ENCODE data around the gene AP1G2. TPM values are rescaled to one million over a fixed set of nuclear protein-coding genes. Genes with fewer than 3 reads are reported as not detected.

Gene AP1G2
- polyA plus RNA-seq, 1 of the 3 experiments (the other 2 are of a cell fraction), result 88.3 TPM

GRCh38 chr14:23514644-23514957, 53.0 kb downstream of the AP1G2 start:
- H3K4me3 ChIP-seq (ENCODE audit: low read depth in 2 of 2, low read length in 1 of 2), result no peak overlapping the region
- H4K20me1 ChIP-seq (ENCODE audit: insufficient read depth), result no peaks in the 10 kb centered on the region
- H2AFZ ChIP-seq (ENCODE audit: low read depth), result no peak overlapping the region
- 62% methylated on average over 3 of the region's 3 CpGs for WGBS (ENCODE audit: low lambda C conversion rate)
- no peaks in the 10 kb centered on the region for H3K79me2 ChIP-seq (ENCODE audit: insufficient read depth)
- H3K4me2 ChIP-seq, result no peak overlapping the region
- H3K27me3 ChIP-seq (ENCODE audit: insufficient read depth), result no peaks in the 10 kb centered on the region
- ChIA-PET POLR2A (no interaction called here), CTCF (interaction anchor here (1.0 to 1.5 kb wide), 4 partner anchors 9 to 45 kb away, joined by 3 read pairs; no protein-coding TSS in a partner anchor)
- no peak overlapping the region; a peak in 1 of 4 replicates for H3K27ac ChIP-seq (ENCODE audit: low read depth in 2 of 2, low read length in 1 of 2)
- DNase-seq, result no peak
- no peak overlapping the region for H3K9ac ChIP-seq
- TF ChIP-seq FOXJ3 (CRISPR knock-in tag; IDR thresholded peaks at IDR 0.05), result no peak
- TF ChIP-seq NRF1 (IDR thresholded peaks at IDR 0.05; ENCODE audit: low read depth, low read length), result no peak
- TF ChIP-seq MEF2A (IDR thresholded peaks at IDR 0.05; ENCODE audit: borderline replicate concordance, low read depth), result no peak
- no peak for TF ChIP-seq MXI1 (IDR thresholded peaks at IDR 0.05; ENCODE audit: low read depth, low read length)
- no peak for TF ChIP-seq EP300 (IDR thresholded peaks at IDR 0.05; ENCODE audit: borderline replicate concordance in 1 of 2, low read depth in 1 of 2, low read length in 1 of 2)
- no peak for TF ChIP-seq FOSL2 (IDR thresholded peaks at IDR 0.05; ENCODE audit: borderline replicate concordance, low read depth)
- TF ChIP-seq, protein P1, sequence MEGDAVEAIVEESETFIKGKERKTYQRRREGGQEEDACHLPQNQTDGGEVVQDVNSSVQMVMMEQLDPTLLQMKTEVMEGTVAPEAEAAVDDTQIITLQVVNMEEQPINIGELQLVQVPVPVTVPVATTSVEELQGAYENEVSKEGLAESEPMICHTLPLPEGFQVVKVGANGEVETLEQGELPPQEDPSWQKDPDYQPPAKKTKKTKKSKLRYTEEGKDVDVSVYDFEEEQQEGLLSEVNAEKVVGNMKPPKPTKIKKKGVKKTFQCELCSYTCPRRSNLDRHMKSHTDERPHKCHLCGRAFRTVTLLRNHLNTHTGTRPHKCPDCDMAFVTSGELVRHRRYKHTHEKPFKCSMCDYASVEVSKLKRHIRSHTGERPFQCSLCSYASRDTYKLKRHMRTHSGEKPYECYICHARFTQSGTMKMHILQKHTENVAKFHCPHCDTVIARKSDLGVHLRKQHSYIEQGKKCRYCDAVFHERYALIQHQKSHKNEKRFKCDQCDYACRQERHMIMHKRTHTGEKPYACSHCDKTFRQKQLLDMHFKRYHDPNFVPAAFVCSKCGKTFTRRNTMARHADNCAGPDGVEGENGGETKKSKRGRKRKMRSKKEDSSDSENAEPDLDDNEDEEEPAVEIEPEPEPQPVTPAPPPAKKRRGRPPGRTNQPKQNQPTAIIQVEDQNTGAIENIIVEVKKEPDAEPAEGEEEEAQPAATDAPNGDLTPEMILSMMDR (IDR thresholded peaks at IDR 0.05), result no peak
- no peak for TF ChIP-seq YY1 (IDR thresholded peaks at IDR 0.05; ENCODE audit: low read depth)
- no peak for TF ChIP-seq JUND (IDR thresholded peaks at IDR 0.05)
- TF ChIP-seq SMC3 (IDR thresholded peaks at IDR 0.05; ENCODE audit: low read depth, low read length), result no peak
- no peak for TF ChIP-seq CHD2 (IDR thresholded peaks at IDR 0.05; ENCODE audit: low read length, partially characterized antibody)
- no peak for TF ChIP-seq FOXM1 (IDR thresholded peaks at IDR 0.05; ENCODE audit: low read depth)
- TF ChIP-seq RXRA (IDR thresholded peaks at IDR 0.05; ENCODE audit: borderline replicate concordance, low read depth), result no peak
- TF ChIP-seq RAD21 (IDR thresholded peaks at IDR 0.05; ENCODE audit: low read length), result no peak
- no peak for TF ChIP-seq TEAD4 (IDR thresholded peaks at IDR 0.05; ENCODE audit: borderline replicate concordance, insufficient read depth)
- no peak for TF ChIP-seq USF2 (IDR thresholded peaks at IDR 0.05; ENCODE audit: borderline replicate concordance, low read depth, low read length)
- TF ChIP-seq TCF12 (IDR thresholded peaks at IDR 0.05), result no peak
- no peaks in the 10 kb centered on the region for H3F3A ChIP-seq (replicated peaks; ENCODE audit: insufficient read depth)
- H3K36me3 ChIP-seq (replicated peaks in 1 of 2; ENCODE audit: control insufficient read depth in 1 of 2, insufficient read depth in 2 of 2, low read length in 1 of 2), result no peaks in the 10 kb centered on the region
- H3K9me2 ChIP-seq, result no peaks in the 10 kb centered on the region
- H3K9me3 ChIP-seq, result no peaks in the 10 kb centered on the region
- H3K4me1 ChIP-seq (ENCODE audit: control insufficient read depth in 1 of 2, insufficient read depth in 2 of 2, low read depth in 1 of 2, low read length in 1 of 2), result peaks cover 0 to 34% of the 10 kb centered on the region in 2 experiments; a peak in 1 of 4 replicates
